OCI-LY7 (cell line): ENCODE measurements around the gene TPP1.

Source experiments
- EZH2phosphoT487 ChIP-seq: fragments of 200-600 bp; sonication (generic); IDR thresholded peaks from 2 replicates; pipeline ENCODE4 v1.6.1; 2018; ENCODE audit warnings: low read depth, borderline replicate concordance, mild to moderate bottlenecking, mixed run types, antibody characterized with exemption, low read length, moderate library complexity, mixed read lengths
- TF ChIP-seq, protein P1 (sequence below): fragments of 200-600 bp; sonication (generic); conservative IDR thresholded peaks from 2 replicates; pipeline ENCODE4 v1.5.1; 2014; ENCODE audit warnings: mild to moderate bottlenecking, antibody characterized with exemption, low read length, moderate library complexity, mixed read lengths

DNA sequence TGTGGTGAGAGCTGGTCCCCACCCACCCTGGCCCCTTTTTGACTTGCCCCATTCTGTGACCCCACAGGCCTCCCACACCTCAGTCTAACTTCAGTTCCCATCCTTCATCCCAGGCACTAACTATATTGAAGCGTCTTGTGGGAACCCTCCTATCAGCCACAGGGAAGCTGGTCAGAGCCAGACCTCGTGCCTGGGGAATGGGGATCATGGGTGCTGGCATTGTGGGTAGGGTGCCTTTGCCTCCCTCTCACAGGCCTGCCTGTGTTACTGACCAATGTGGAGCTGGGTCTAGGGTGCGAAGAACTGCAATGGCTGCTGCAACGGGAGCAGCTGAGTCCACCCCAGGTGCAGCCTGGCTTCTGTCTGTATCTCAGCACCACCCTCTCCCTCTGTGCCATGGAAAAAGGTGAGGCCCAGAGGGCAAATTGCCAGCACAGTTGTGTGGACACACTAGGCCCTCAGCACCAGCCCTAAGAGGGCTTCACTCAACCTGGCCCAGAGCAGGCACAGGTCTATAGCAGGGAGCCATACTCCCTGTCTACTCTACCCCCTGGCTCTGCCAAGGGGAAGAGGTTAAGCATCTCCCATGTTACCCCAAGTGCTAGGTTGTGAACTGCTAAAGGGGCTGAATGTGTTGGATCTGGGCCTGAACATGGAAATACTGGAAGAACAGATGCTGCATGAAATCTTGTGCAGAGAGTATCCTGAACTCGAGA, 53.1 kb downstream of the TPP1 start:
- TF ChIP-seq, protein P1, sequence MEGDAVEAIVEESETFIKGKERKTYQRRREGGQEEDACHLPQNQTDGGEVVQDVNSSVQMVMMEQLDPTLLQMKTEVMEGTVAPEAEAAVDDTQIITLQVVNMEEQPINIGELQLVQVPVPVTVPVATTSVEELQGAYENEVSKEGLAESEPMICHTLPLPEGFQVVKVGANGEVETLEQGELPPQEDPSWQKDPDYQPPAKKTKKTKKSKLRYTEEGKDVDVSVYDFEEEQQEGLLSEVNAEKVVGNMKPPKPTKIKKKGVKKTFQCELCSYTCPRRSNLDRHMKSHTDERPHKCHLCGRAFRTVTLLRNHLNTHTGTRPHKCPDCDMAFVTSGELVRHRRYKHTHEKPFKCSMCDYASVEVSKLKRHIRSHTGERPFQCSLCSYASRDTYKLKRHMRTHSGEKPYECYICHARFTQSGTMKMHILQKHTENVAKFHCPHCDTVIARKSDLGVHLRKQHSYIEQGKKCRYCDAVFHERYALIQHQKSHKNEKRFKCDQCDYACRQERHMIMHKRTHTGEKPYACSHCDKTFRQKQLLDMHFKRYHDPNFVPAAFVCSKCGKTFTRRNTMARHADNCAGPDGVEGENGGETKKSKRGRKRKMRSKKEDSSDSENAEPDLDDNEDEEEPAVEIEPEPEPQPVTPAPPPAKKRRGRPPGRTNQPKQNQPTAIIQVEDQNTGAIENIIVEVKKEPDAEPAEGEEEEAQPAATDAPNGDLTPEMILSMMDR = no peak
- no peak for TF ChIP-seq EZH2phosphoT487
